ENCODE measurements around the gene ITGB7.

GRCh38 chr12:53223389-53224060 is 16.5 kb upstream of the ITGB7 start:
- no peak for TF ChIP-seq CTCF (IDR thresholded peaks at IDR 0.05 in 2 of 3, conservative IDR thresholded peaks at IDR 0.05 in 1 of 3; ENCODE audit: control insufficient read depth in 2 of 3, extremely low read depth in 1 of 3, insufficient read depth in 1 of 3, low read depth in 3 of 3, low read length in 3 of 3)
- TF ChIP-seq, protein P1, sequence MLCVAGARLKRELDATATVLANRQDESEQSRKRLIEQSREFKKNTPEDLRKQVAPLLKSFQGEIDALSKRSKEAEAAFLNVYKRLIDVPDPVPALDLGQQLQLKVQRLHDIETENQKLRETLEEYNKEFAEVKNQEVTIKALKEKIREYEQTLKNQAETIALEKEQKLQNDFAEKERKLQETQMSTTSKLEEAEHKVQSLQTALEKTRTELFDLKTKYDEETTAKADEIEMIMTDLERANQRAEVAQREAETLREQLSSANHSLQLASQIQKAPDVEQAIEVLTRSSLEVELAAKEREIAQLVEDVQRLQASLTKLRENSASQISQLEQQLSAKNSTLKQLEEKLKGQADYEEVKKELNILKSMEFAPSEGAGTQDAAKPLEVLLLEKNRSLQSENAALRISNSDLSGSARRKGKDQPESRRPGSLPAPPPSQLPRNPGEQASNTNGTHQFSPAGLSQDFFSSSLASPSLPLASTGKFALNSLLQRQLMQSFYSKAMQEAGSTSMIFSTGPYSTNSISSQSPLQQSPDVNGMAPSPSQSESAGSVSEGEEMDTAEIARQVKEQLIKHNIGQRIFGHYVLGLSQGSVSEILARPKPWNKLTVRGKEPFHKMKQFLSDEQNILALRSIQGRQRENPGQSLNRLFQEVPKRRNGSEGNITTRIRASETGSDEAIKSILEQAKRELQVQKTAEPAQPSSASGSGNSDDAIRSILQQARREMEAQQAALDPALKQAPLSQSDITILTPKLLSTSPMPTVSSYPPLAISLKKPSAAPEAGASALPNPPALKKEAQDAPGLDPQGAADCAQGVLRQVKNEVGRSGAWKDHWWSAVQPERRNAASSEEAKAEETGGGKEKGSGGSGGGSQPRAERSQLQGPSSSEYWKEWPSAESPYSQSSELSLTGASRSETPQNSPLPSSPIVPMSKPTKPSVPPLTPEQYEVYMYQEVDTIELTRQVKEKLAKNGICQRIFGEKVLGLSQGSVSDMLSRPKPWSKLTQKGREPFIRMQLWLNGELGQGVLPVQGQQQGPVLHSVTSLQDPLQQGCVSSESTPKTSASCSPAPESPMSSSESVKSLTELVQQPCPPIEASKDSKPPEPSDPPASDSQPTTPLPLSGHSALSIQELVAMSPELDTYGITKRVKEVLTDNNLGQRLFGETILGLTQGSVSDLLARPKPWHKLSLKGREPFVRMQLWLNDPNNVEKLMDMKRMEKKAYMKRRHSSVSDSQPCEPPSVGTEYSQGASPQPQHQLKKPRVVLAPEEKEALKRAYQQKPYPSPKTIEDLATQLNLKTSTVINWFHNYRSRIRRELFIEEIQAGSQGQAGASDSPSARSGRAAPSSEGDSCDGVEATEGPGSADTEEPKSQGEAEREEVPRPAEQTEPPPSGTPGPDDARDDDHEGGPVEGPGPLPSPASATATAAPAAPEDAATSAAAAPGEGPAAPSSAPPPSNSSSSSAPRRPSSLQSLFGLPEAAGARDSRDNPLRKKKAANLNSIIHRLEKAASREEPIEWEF (IDR thresholded peaks at IDR 0.05; ENCODE audit: insufficient replicate concordance, low read depth, low read length): no peak
- TF ChIP-seq ZZZ3 (IDR thresholded peaks at IDR 0.05; ENCODE audit: control insufficient read depth, insufficient read length, low read depth): no peak
- TF ChIP-seq POLR2AphosphoS5 (IDR thresholded peaks at IDR 0.05; ENCODE audit: low read length): no peak
- TF ChIP-seq JUNB (IDR thresholded peaks at IDR 0.05): no peak
- TF ChIP-seq CHD1 (IDR thresholded peaks at IDR 0.05; ENCODE audit: low read depth, low read length): no peak
- TF ChIP-seq ELK1 (IDR thresholded peaks at IDR 0.05; ENCODE audit: low read depth, low read length): no peak
- TF ChIP-seq POLR2A (IDR thresholded peaks at IDR 0.05; ENCODE audit: low read depth, low read length): no peak
- no peak for TF ChIP-seq SMARCA5 (IDR thresholded peaks at IDR 0.05)

Data from GM12878 (cell line).